ENCODE data around the gene OSBPL8.

The OSBPL8 gene

GRCh38 chr12:76552343-76552938, 7.1 kb downstream of the OSBPL8 start:
- Histone ChIP-seq H3K27ac (ENCODE audit: low read depth, low read length) (no peak overlapping the region), H3K36me3 (ENCODE audit: control insufficient read depth, insufficient read depth, low read length) (no peaks in the 10 kb centered on the region), H3K27me3 (ENCODE audit: control insufficient read depth, insufficient read depth, low read length) (no peaks in the 10 kb centered on the region), H3K9ac (ENCODE audit: low read length) (no peak overlapping the region), H3K4me3 (ENCODE audit: low read length) (no peak overlapping the region), H3K4me1 (ENCODE audit: control insufficient read depth, insufficient read depth, low read length) (peaks cover 2% of the 10 kb centered on the region)

DNA sequence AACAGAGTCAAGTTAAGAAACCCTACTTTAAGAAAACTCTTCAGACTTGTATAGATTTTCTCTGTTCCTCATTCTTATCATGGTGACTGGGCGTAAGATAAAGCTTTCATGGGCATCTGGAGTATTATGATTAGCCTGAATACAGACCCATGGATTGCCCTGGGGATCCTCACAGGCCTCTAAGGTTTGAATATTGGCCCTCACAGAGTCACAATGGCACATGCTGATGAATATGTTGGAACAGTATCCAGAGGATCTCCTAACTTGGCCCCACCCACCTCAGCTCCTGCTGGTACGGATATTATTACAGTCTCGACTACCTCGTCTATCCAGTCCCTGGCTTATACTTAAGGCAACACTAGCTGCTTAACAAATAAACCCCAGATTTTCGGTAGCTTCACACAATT, 8.1 kb downstream of the OSBPL8 start:
- Histone ChIP-seq H3K27ac (ENCODE audit: low read depth, low read length) (no peak overlapping the region), H3K9ac (ENCODE audit: low read length) (no peak overlapping the region), H3K4me1 (ENCODE audit: control insufficient read depth, insufficient read depth, low read length) (peaks cover 3% of the 10 kb centered on the region), H3K36me3 (ENCODE audit: control insufficient read depth, insufficient read depth, low read length) (no peaks in the 10 kb centered on the region), H3K27me3 (ENCODE audit: control insufficient read depth, insufficient read depth, low read length) (no peaks in the 10 kb centered on the region), H3K4me3 (ENCODE audit: low read length) (no peak overlapping the region)

GRCh38 chr12:76549131-76549530, 10.4 kb downstream of the OSBPL8 start:
- H3K27ac ChIP-seq (ENCODE audit: low read depth, low read length): no peak overlapping the region
- H3K36me3 ChIP-seq (ENCODE audit: control insufficient read depth, insufficient read depth, low read length): no peaks in the 10 kb centered on the region

GRCh38 chr12:76548222-76548837, 11.2 kb downstream of the OSBPL8 start:
- Histone ChIP-seq H3K4me3 (ENCODE audit: low read length) (no peak overlapping the region), H3K9ac (ENCODE audit: low read length) (no peak overlapping the region), H3K36me3 (ENCODE audit: control insufficient read depth, insufficient read depth, low read length) (no peaks in the 10 kb centered on the region), H3K27ac (ENCODE audit: low read depth, low read length) (no peak overlapping the region), H3K27me3 (ENCODE audit: control insufficient read depth, insufficient read depth, low read length) (no peaks in the 10 kb centered on the region), H3K4me1 (ENCODE audit: control insufficient read depth, insufficient read depth, low read length) (peaks cover 3% of the 10 kb centered on the region)

More at GRCh38 chr12:76549131-76549530, 10.4 kb downstream of the OSBPL8 start:
- H3K4me3 ChIP-seq (ENCODE audit: low read length): no peak overlapping the region
- no peaks in the 10 kb centered on the region for H3K27me3 ChIP-seq (ENCODE audit: control insufficient read depth, insufficient read depth, low read length)
- peaks cover 3% of the 10 kb centered on the region for H3K4me1 ChIP-seq (ENCODE audit: control insufficient read depth, insufficient read depth, low read length)
- H3K9ac ChIP-seq (ENCODE audit: low read length): no peak overlapping the region

DNA sequence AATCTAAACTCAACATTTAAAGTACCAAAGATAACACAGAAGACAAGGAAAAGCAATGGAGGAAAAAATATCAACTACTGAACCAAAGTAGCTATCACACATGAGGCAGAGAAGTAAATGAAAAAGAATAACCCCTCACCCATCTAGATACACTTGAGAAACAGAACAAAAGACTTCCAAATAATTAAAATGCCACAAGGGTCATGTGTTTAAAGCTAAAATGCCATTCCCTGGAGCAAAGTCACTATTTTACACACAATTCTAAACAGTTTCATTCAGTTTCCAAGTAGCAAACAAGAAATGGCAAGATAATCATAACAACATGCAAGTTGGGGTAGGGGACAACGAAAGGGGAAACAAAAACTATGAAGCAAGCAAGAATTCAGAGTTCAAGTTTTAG, 12.0 kb downstream of the OSBPL8 start:
- Histone ChIP-seq H3K4me3 (ENCODE audit: low read length) (no peak overlapping the region), H3K36me3 (ENCODE audit: control insufficient read depth, insufficient read depth, low read length) (no peaks in the 10 kb centered on the region), H3K27me3 (ENCODE audit: control insufficient read depth, insufficient read depth, low read length) (no peaks in the 10 kb centered on the region), H3K4me1 (ENCODE audit: control insufficient read depth, insufficient read depth, low read length) (peaks cover 3% of the 10 kb centered on the region), H3K27ac (ENCODE audit: low read depth, low read length) (no peak overlapping the region), H3K9ac (ENCODE audit: low read length) (no peak overlapping the region)

- H3K36me3 ChIP-seq (ENCODE audit: control insufficient read depth, insufficient read depth, low read length): no peaks in the 10 kb centered on the region
- H3K27me3 ChIP-seq (ENCODE audit: control insufficient read depth, insufficient read depth, low read length): no peaks in the 10 kb centered on the region
- no peak overlapping the region for H3K4me3 ChIP-seq (ENCODE audit: low read length)
- H3K9ac ChIP-seq (ENCODE audit: low read length): no peak overlapping the region
- H3K4me1 ChIP-seq (ENCODE audit: control insufficient read depth, insufficient read depth, low read length): peaks cover 3% of the 10 kb centered on the region
- H3K27ac ChIP-seq (ENCODE audit: low read depth, low read length): no peak overlapping the region
Measured at GRCh38 chr12:76546889-76547288, 12.7 kb downstream of the OSBPL8 start.

DNA sequence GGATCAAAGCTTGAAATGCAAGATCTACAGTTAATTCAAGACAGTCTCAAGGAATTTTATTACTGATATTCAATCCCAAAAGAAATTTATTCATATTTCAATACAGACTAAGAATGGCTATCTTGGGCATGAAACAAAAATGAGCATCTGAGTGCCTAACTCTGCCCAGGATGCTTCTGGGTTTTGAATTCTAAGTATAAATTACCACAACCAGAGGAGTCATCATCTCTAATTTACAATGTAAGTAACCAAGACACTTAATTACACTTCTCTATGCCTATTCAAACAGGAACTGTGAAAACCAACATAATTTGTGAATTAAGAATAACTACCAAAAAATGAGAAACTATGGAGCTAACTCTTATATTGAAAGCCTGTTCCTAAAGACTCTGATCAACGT, 14.1 kb downstream of the OSBPL8 start:
- H3K27me3 ChIP-seq (ENCODE audit: control insufficient read depth, insufficient read depth, low read length): no peaks in the 10 kb centered on the region
- H3K36me3 ChIP-seq (ENCODE audit: control insufficient read depth, insufficient read depth, low read length): no peaks in the 10 kb centered on the region
- peaks cover 3% of the 10 kb centered on the region for H3K4me1 ChIP-seq (ENCODE audit: control insufficient read depth, insufficient read depth, low read length)
- no peak overlapping the region for H3K27ac ChIP-seq (ENCODE audit: low read depth, low read length)
- no peak overlapping the region for H3K9ac ChIP-seq (ENCODE audit: low read length)
- no peak overlapping the region for H3K4me3 ChIP-seq (ENCODE audit: low read length)

- Histone ChIP-seq H3K27ac (ENCODE audit: low read depth, low read length) (no peak overlapping the region), H3K27me3 (ENCODE audit: control insufficient read depth, insufficient read depth, low read length) (no peaks in the 10 kb centered on the region), H3K36me3 (ENCODE audit: control insufficient read depth, insufficient read depth, low read length) (no peaks in the 10 kb centered on the region), H3K4me3 (ENCODE audit: low read length) (no peak overlapping the region), H3K9ac (ENCODE audit: low read length) (no peak overlapping the region), H3K4me1 (ENCODE audit: control insufficient read depth, insufficient read depth, low read length) (peaks cover 3% of the 10 kb centered on the region)
Measured at GRCh38 chr12:76544601-76545261, 14.8 kb downstream of the OSBPL8 start.

- Histone ChIP-seq H3K27ac (ENCODE audit: low read depth, low read length) (no peak overlapping the region), H3K36me3 (ENCODE audit: control insufficient read depth, insufficient read depth, low read length) (no peaks in the 10 kb centered on the region), H3K9ac (ENCODE audit: low read length) (no peak overlapping the region), H3K4me1 (ENCODE audit: control insufficient read depth, insufficient read depth, low read length) (peaks cover 3% of the 10 kb centered on the region), H3K27me3 (ENCODE audit: control insufficient read depth, insufficient read depth, low read length) (no peaks in the 10 kb centered on the region), H3K4me3 (ENCODE audit: low read length) (no peak overlapping the region)
Measured at GRCh38 chr12:76543813-76544347, 15.7 kb downstream of the OSBPL8 start.

- peaks cover 3% of the 10 kb centered on the region for H3K4me1 ChIP-seq (ENCODE audit: control insufficient read depth, insufficient read depth, low read length)
- no peak overlapping the region for H3K27ac ChIP-seq (ENCODE audit: low read depth, low read length)
- no peaks in the 10 kb centered on the region for H3K27me3 ChIP-seq (ENCODE audit: control insufficient read depth, insufficient read depth, low read length)
- H3K4me3 ChIP-seq (ENCODE audit: low read length): no peak overlapping the region
- no peak overlapping the region for H3K9ac ChIP-seq (ENCODE audit: low read length)
- H3K36me3 ChIP-seq (ENCODE audit: control insufficient read depth, insufficient read depth, low read length): no peaks in the 10 kb centered on the region
Measured at GRCh38 chr12:76542908-76543307, 16.7 kb downstream of the OSBPL8 start.

DNA sequence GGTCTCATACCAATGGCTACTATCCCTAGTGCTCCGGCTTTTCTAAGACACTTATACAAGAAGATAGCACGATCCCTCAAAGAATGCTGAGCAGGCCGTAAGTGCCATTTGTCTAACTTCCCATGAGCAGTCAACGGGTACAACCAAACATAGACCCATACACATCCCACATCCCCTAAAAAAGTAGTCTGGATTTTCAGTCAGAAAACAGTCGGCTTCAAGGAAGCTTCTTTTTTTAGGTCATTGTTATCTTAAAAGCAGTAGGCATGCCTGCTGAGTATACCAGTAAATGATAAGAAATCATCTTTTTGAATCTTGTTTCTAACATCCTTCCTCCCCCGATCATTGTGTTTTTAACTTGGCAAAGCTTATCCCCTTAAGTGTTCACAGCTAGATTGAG, 19.8 kb downstream of the OSBPL8 start:
- Histone ChIP-seq H3K27me3 (ENCODE audit: control insufficient read depth, insufficient read depth, low read length) (no peaks in the 10 kb centered on the region), H3K36me3 (ENCODE audit: control insufficient read depth, insufficient read depth, low read length) (no peaks in the 10 kb centered on the region), H3K27ac (ENCODE audit: low read depth, low read length) (no peak overlapping the region), H3K4me1 (ENCODE audit: control insufficient read depth, insufficient read depth, low read length) (no peaks in the 10 kb centered on the region), H3K9ac (ENCODE audit: low read length) (no peak overlapping the region), H3K4me3 (ENCODE audit: low read length) (no peak overlapping the region)

- Histone ChIP-seq H3K27me3 (ENCODE audit: control insufficient read depth, insufficient read depth, low read length) (no peaks in the 10 kb centered on the region), H3K9ac (ENCODE audit: low read length) (no peak overlapping the region), H3K4me1 (ENCODE audit: control insufficient read depth, insufficient read depth, low read length) (no peaks in the 10 kb centered on the region), H3K36me3 (ENCODE audit: control insufficient read depth, insufficient read depth, low read length) (no peaks in the 10 kb centered on the region), H3K27ac (ENCODE audit: low read depth, low read length) (no peak overlapping the region), H3K4me3 (ENCODE audit: low read length) (no peak overlapping the region)
Measured at GRCh38 chr12:76537923-76538322, 21.6 kb downstream of the OSBPL8 start.
